Measurements from ENCODE around the gene GAGE1. TPM values are rescaled to one million over a fixed set of nuclear protein-coding genes. Genes with fewer than 3 reads are reported as not detected.
"Not testable (repeated sequence)": the region's sequence is repeated elsewhere in the genome, so short reads cannot be mapped to it uniquely, and the experiment has no call there.

Gene GAGE1
- total RNA-seq = not detected
- total RNA-seq (2013) = not detected

DNA sequence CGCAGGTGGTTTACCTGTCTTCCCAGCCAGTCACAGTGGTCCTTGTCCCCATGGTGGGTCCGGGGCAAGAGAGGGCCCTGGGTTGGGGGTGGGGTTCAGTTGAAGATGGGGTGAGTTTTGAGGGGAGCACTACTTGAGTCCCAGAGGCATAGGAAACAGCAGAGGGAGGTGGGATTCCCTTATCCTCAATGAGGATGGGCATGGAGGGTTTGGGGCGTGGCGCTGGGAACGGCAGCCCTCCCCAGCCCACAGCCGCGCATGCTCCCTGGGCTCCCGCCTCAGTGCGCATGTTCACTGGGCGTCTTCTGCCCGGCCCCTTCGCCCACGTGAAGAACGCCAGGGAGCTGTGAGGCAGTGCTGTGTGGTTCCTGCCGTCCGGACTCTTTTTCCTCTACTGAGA lies at the start of gene GAGE1:
Gene GAGE1 (plus strand): TSS at position 301 of the 400 bp plus-strand sequence. CDS start 1,155 bp downstream, outside the sequence.
- intact Hi-C loops (cut with micrococcal nuclease); H3K4me1 ChIP-seq (ENCODE audit: control insufficient read depth, insufficient read depth, low read length); DNase-seq; H3K27ac ChIP-seq (ENCODE audit: low read length); H3K27ac Mint-ChIP-seq; ATAC-seq; H3K36me3 ChIP-seq (ENCODE audit: control insufficient read depth, insufficient read depth, low read length); H3K27me3 Mint-ChIP-seq (ENCODE audit: low read depth in 2 of 2); H3K4me3 Mint-ChIP-seq; H3K9me3 Mint-ChIP-seq; H3K4me1 Mint-ChIP-seq; H3K36me3 Mint-ChIP-seq; H3K9me3 ChIP-seq (ENCODE audit: control insufficient read depth, insufficient read depth, low read length); H3K27me3 ChIP-seq (ENCODE audit: control insufficient read depth, insufficient read depth, low read length); H3K4me3 ChIP-seq (ENCODE audit: low read length): not testable (repeated sequence)
- no CpG with 5 or more reads among the region's 16 CpGs for WGBS (ENCODE audit: insufficient coverage)

DNA sequence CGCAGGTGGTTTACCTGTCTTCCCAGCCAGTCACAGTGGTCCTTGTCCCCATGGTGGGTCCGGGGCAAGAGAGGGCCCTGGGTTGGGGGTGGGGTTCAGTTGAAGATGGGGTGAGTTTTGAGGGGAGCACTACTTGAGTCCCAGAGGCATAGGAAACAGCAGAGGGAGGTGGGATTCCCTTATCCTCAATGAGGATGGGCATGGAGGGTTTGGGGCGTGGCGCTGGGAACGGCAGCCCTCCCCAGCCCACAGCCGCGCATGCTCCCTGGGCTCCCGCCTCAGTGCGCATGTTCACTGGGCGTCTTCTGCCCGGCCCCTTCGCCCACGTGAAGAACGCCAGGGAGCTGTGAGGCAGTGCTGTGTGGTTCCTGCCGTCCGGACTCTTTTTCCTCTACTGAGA lies 47.8 kb upstream of the GAGE1 start, which contains the start of gene GAGE12E:
Gene GAGE12E (plus strand): TSS at position 301 of the 400 bp plus-strand sequence. CDS start 1,155 bp downstream, outside the sequence.
- H3K9me3 Mint-ChIP-seq; H3K27me3 Mint-ChIP-seq (ENCODE audit: low read depth in 2 of 2); H3K4me1 ChIP-seq (ENCODE audit: control insufficient read depth, insufficient read depth, low read length); H3K27me3 ChIP-seq (ENCODE audit: control insufficient read depth, insufficient read depth, low read length); intact Hi-C loops (cut with micrococcal nuclease); H3K36me3 Mint-ChIP-seq; H3K4me3 ChIP-seq (ENCODE audit: low read length); H3K36me3 ChIP-seq (ENCODE audit: control insufficient read depth, insufficient read depth, low read length); H3K27ac Mint-ChIP-seq; H3K4me1 Mint-ChIP-seq; H3K27ac ChIP-seq (ENCODE audit: low read length); H3K9me3 ChIP-seq (ENCODE audit: control insufficient read depth, insufficient read depth, low read length); DNase-seq; H3K4me3 Mint-ChIP-seq; ATAC-seq: not testable (repeated sequence)
- no CpG with 5 or more reads among the region's 16 CpGs for WGBS (ENCODE audit: insufficient coverage)

GRCh38 chrX:49560542-49560941 lies 38.3 kb upstream of the GAGE1 start, which contains the start of gene GAGE12F:
Gene GAGE12F (plus strand): TSS chrX:49560842. CDS start chrX:49561997, 1,155 bp downstream.
- H3K4me1 ChIP-seq (ENCODE audit: control insufficient read depth, insufficient read depth, low read length); ATAC-seq; H3K27ac Mint-ChIP-seq; H3K36me3 ChIP-seq (ENCODE audit: control insufficient read depth, insufficient read depth, low read length); intact Hi-C loops (cut with micrococcal nuclease); H3K36me3 Mint-ChIP-seq; H3K9me3 ChIP-seq (ENCODE audit: control insufficient read depth, insufficient read depth, low read length); H3K27me3 ChIP-seq (ENCODE audit: control insufficient read depth, insufficient read depth, low read length); H3K4me3 Mint-ChIP-seq; H3K27ac ChIP-seq (ENCODE audit: low read length); H3K4me1 Mint-ChIP-seq; H3K4me3 ChIP-seq (ENCODE audit: low read length); H3K9me3 Mint-ChIP-seq; H3K27me3 Mint-ChIP-seq (ENCODE audit: low read depth in 2 of 2); DNase-seq: not testable (repeated sequence)
- WGBS (ENCODE audit: insufficient coverage) = no CpG with 5 or more reads among the region's 16 CpGs

DNA sequence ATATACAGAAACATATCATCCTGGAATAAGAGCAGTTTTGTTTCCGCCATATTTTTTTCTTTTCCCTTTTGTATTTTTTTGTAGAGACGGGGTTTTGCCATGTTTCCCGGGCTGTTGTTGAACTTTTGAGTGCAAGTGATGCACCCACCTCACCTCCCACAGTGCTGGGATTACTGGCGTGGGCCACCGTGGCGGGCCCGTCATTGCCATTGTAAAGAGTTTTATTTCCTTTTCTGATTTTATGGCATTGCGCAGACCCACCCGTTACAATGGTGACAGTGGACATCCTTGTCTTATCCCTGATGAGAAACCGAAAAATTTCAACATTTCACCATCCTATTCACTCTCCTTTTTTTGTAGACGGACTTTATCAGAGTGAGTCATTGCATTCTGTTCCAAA lies 30.1 kb upstream of the GAGE1 start:
- intact Hi-C loops (cut with micrococcal nuclease) = not testable (repeated sequence)
- no CpG with 5 or more reads among the region's 11 CpGs for WGBS (ENCODE audit: insufficient coverage)

DNA sequence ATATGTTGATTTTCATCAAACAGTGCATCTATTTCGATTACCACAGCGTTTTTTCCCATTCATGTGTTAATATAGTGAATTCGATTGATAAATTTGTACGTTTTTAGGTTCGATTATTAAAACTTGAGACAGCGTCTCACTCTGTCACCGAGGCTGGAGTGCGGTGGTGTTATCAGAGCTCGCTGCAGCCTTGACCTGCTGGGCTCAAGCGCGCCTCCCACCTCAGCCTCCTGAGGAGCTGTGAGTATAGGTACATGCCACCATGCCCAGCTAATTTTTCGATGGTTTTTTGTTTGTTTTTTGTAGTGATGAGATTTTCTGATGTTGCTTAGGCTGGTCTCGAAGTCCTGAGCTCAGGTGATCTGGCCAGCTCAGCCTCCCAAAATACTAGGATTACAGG lies 29.7 kb upstream of the GAGE1 start:
- DNase-seq; H3K9me3 ChIP-seq (ENCODE audit: control insufficient read depth, insufficient read depth, low read length); H3K4me3 ChIP-seq (ENCODE audit: low read length); intact Hi-C loops (cut with micrococcal nuclease); H3K27ac ChIP-seq (ENCODE audit: low read length); H3K27me3 Mint-ChIP-seq (ENCODE audit: low read depth in 2 of 2); H3K36me3 Mint-ChIP-seq; H3K4me1 Mint-ChIP-seq; H3K4me3 Mint-ChIP-seq; H3K27me3 ChIP-seq (ENCODE audit: control insufficient read depth, insufficient read depth, low read length); H3K9me3 Mint-ChIP-seq; H3K27ac Mint-ChIP-seq; H3K4me1 ChIP-seq (ENCODE audit: control insufficient read depth, insufficient read depth, low read length); ATAC-seq; H3K36me3 ChIP-seq (ENCODE audit: control insufficient read depth, insufficient read depth, low read length): not testable (repeated sequence)
- no CpG with 5 or more reads among the region's 13 CpGs for WGBS (ENCODE audit: insufficient coverage)

More for the DNA sequence above, 30.1 kb upstream of the GAGE1 start:
- not testable (repeated sequence) for H3K27me3 ChIP-seq (ENCODE audit: control insufficient read depth, insufficient read depth, low read length); ATAC-seq; DNase-seq; H3K36me3 ChIP-seq (ENCODE audit: control insufficient read depth, insufficient read depth, low read length); H3K4me3 ChIP-seq (ENCODE audit: low read length); H3K36me3 Mint-ChIP-seq; H3K4me3 Mint-ChIP-seq; H3K4me1 Mint-ChIP-seq; H3K4me1 ChIP-seq (ENCODE audit: control insufficient read depth, insufficient read depth, low read length); H3K9me3 Mint-ChIP-seq; H3K27ac Mint-ChIP-seq; H3K27ac ChIP-seq (ENCODE audit: low read length); H3K9me3 ChIP-seq (ENCODE audit: control insufficient read depth, insufficient read depth, low read length); H3K27me3 Mint-ChIP-seq (ENCODE audit: low read depth in 2 of 2)

DNA sequence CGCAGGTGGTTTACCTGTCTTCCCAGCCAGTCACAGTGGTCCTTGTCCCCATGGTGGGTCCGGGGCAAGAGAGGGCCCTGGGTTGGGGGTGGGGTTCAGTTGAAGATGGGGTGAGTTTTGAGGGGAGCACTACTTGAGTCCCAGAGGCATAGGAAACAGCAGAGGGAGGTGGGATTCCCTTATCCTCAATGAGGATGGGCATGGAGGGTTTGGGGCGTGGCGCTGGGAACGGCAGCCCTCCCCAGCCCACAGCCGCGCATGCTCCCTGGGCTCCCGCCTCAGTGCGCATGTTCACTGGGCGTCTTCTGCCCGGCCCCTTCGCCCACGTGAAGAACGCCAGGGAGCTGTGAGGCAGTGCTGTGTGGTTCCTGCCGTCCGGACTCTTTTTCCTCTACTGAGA lies 28.7 kb upstream of the GAGE1 start, which contains the start of gene GAGE12G:
Gene GAGE12G (plus strand): TSS at position 301 of the 400 bp plus-strand sequence. CDS start 1,155 bp downstream, outside the sequence.
- H3K27me3 ChIP-seq (ENCODE audit: control insufficient read depth, insufficient read depth, low read length); H3K27me3 Mint-ChIP-seq (ENCODE audit: low read depth in 2 of 2); H3K4me1 Mint-ChIP-seq; H3K36me3 ChIP-seq (ENCODE audit: control insufficient read depth, insufficient read depth, low read length); H3K36me3 Mint-ChIP-seq; H3K9me3 Mint-ChIP-seq; H3K9me3 ChIP-seq (ENCODE audit: control insufficient read depth, insufficient read depth, low read length); intact Hi-C loops (cut with micrococcal nuclease); H3K4me3 Mint-ChIP-seq; H3K27ac ChIP-seq (ENCODE audit: low read length); ATAC-seq; DNase-seq; H3K27ac Mint-ChIP-seq; H3K4me1 ChIP-seq (ENCODE audit: control insufficient read depth, insufficient read depth, low read length); H3K4me3 ChIP-seq (ENCODE audit: low read length): not testable (repeated sequence)
- WGBS (ENCODE audit: insufficient coverage) = no CpG with 5 or more reads among the region's 16 CpGs

GRCh38 chrX:49579649-49580048 lies 19.2 kb upstream of the GAGE1 start, which contains the start of gene GAGE12H:
Gene GAGE12H (plus strand): TSS chrX:49579949. CDS start chrX:49581104, 1,155 bp downstream.
- H3K27ac Mint-ChIP-seq; H3K27me3 ChIP-seq (ENCODE audit: control insufficient read depth, insufficient read depth, low read length); H3K27ac ChIP-seq (ENCODE audit: low read length); H3K4me3 ChIP-seq (ENCODE audit: low read length); ATAC-seq; H3K9me3 ChIP-seq (ENCODE audit: control insufficient read depth, insufficient read depth, low read length); intact Hi-C loops (cut with micrococcal nuclease); H3K9me3 Mint-ChIP-seq; H3K27me3 Mint-ChIP-seq (ENCODE audit: low read depth in 2 of 2); DNase-seq; H3K4me1 Mint-ChIP-seq; H3K4me3 Mint-ChIP-seq; H3K36me3 Mint-ChIP-seq; H3K4me1 ChIP-seq (ENCODE audit: control insufficient read depth, insufficient read depth, low read length); H3K36me3 ChIP-seq (ENCODE audit: control insufficient read depth, insufficient read depth, low read length): not testable (repeated sequence)
- WGBS (ENCODE audit: insufficient coverage) = no CpG with 5 or more reads among the region's 16 CpGs

DNA sequence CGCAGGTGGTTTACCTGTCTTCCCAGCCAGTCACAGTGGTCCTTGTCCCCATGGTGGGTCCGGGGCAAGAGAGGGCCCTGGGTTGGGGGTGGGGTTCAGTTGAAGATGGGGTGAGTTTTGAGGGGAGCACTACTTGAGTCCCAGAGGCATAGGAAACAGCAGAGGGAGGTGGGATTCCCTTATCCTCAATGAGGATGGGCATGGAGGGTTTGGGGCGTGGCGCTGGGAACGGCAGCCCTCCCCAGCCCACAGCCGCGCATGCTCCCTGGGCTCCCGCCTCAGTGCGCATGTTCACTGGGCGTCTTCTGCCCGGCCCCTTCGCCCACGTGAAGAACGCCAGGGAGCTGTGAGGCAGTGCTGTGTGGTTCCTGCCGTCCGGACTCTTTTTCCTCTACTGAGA lies 9.6 kb upstream of the GAGE1 start, which contains the start of gene GAGE2A:
Gene GAGE2A (plus strand): TSS at position 301 of the 400 bp plus-strand sequence. CDS start 1,155 bp downstream, outside the sequence.
- H3K27me3 ChIP-seq (ENCODE audit: control insufficient read depth, insufficient read depth, low read length); H3K36me3 ChIP-seq (ENCODE audit: control insufficient read depth, insufficient read depth, low read length); H3K27me3 Mint-ChIP-seq (ENCODE audit: low read depth in 2 of 2); H3K4me1 Mint-ChIP-seq; ATAC-seq; H3K4me3 Mint-ChIP-seq; H3K4me3 ChIP-seq (ENCODE audit: low read length); intact Hi-C loops (cut with micrococcal nuclease); H3K9me3 Mint-ChIP-seq; H3K4me1 ChIP-seq (ENCODE audit: control insufficient read depth, insufficient read depth, low read length); H3K27ac ChIP-seq (ENCODE audit: low read length); DNase-seq; H3K36me3 Mint-ChIP-seq; H3K9me3 ChIP-seq (ENCODE audit: control insufficient read depth, insufficient read depth, low read length); H3K27ac Mint-ChIP-seq: not testable (repeated sequence)
- WGBS (ENCODE audit: insufficient coverage) = no CpG with 5 or more reads among the region's 16 CpGs
